ENCODE measurements around the gene CYTH1. TPM values are rescaled to one million over a fixed set of nuclear protein-coding genes. Genes with fewer than 3 reads are reported as not detected.
"Not testable (repeated sequence)": the region's sequence is repeated elsewhere in the genome, so short reads cannot be mapped to it uniquely, and the experiment has no call there.

Gene CYTH1
- total and polyA plus RNA-seq, 7 experiments from 2014 or later: 297 to 452 (median 418) TPM

- Mint-ChIP-seq H3K4me3 (peak overlapping the region in 8 of 10 donors; percentile 89 to 99 (median 96)), H3K27ac (peak overlapping the region in 8 of 9 donors; percentile 95 to 99 (median 97)), H3K9me3 (peaks cover 0 to 1% (median 0%) of the 10 kb centered on the region in 11 donors), H3K4me1 (peaks cover 25 to 62% (median 51%) of the 10 kb centered on the region in 7 donors), H3K27me3 (no peaks in the 10 kb centered on the region), H3K36me3 (peaks cover 0 to 30% (median 6%) of the 10 kb centered on the region in 5 donors)
- Histone ChIP-seq H3K4me3 (ENCODE audit: low read length) (peak overlapping the region; percentile 61), H3K36me3 (ENCODE audit: control insufficient read depth in 2 of 3, insufficient read depth in 3 of 3, low read length in 3 of 3) (peaks cover 0 to 6% (median 0%) of the 10 kb centered on the region in 3 experiments), H3K4me1 (ENCODE audit: control insufficient read depth in 2 of 2, insufficient read depth in 2 of 2, low read length in 2 of 2) (peaks cover 42 to 52% of the 10 kb centered on the region in 2 donors), H3K27me3 (ENCODE audit: control insufficient read depth in 2 of 2, insufficient read depth in 2 of 2, low read length in 2 of 2) (no peaks in the 10 kb centered on the region), H3K9me3 (ENCODE audit: control insufficient read depth in 2 of 3, low read length in 3 of 3) (no peaks in the 10 kb centered on the region), H3K27ac (ENCODE audit: low read depth, low read length) (peak overlapping the region; percentile 94)
- peak; percentile 43 for ATAC-seq
- intact Hi-C loops (cut with micrococcal nuclease): loop anchor here (1.0 to 5.0 kb wide), 7 partner anchors 8 to 423 kb away; no protein-coding TSS in a partner anchor
- peak in 7 of 9 donors; percentile 70 to 87 (median 81) for DNase-seq
- CTCF ChIA-PET: interaction anchor here (0.6 to 2.4 kb wide), 11 partner anchors 8 to 71 kb away, joined by 3 to 13 read pairs (median 4); no protein-coding TSS in a partner anchor
- POLR2A ChIA-PET: interaction anchor here (0.7 to 3.7 kb wide), 27 partner anchors 8 to 822 kb away, joined by 3 to 43 read pairs (median 6); partner anchors contain the start of genes TNRC6C and USP36
These were observed 2.2 kb downstream of the CYTH1 start for GRCh38 chr17:78779850-78780249.

GRCh38 chr17:78779286-78779651 is 2.8 kb downstream of the CYTH1 start:
- Histone ChIP-seq H3K4me1 (ENCODE audit: control insufficient read depth in 2 of 2, insufficient read depth in 2 of 2, low read length in 2 of 2) (peaks cover 39 to 52% of the 10 kb centered on the region in 2 donors), H3K4me3 (ENCODE audit: low read length) (peak overlapping the region; percentile 61), H3K27ac (ENCODE audit: low read depth, low read length) (peak overlapping the region; percentile 94)
- DNase-seq: peak in 2 of 9 donors; percentile 23 to 43
- POLR2A ChIA-PET: interaction anchor here (0.7 to 3.7 kb wide), 22 partner anchors 10 to 821 kb away, joined by 3 to 43 read pairs (median 8); partner anchors contain the start of genes TNRC6C and USP36
- intact Hi-C loops (cut with micrococcal nuclease): loop anchor here (1.0 to 5.0 kb wide), 6 partner anchors 10 to 422 kb away; no protein-coding TSS in a partner anchor
- not testable (repeated sequence) for H3K27me3 Mint-ChIP-seq; H3K36me3 ChIP-seq (ENCODE audit: control insufficient read depth in 2 of 3, insufficient read depth in 3 of 3, low read length in 3 of 3); H3K27me3 ChIP-seq (ENCODE audit: control insufficient read depth in 2 of 2, insufficient read depth in 2 of 2, low read length in 2 of 2); ATAC-seq; H3K9me3 ChIP-seq (ENCODE audit: control insufficient read depth in 2 of 3, low read length in 3 of 3); H3K9me3 Mint-ChIP-seq
- H3K4me1 Mint-ChIP-seq: peaks cover 30 to 63% (median 51%) of the 10 kb centered on the region in 7 donors
- peaks cover 0 to 35% (median 6%) of the 10 kb centered on the region in 5 donors for H3K36me3 Mint-ChIP-seq
- CTCF ChIA-PET: interaction anchor here (0.7 to 2.4 kb wide), 5 partner anchors 10 to 317 kb away, joined by 3 to 13 read pairs (median 5); no protein-coding TSS in a partner anchor
- H3K4me3 Mint-ChIP-seq: peak overlapping the region in 8 of 10 donors; percentile 89 to 99 (median 96)
- peak overlapping the region in 8 of 9 donors; percentile 95 to 99 (median 97) for H3K27ac Mint-ChIP-seq

GRCh38 chr17:78777881-78778280 is 4.2 kb downstream of the CYTH1 start:
- intact Hi-C loops (cut with micrococcal nuclease): loop anchor here in 1 of 2 donors (5.0 kb wide), 2 partner anchors 41 to 421 kb away; no protein-coding TSS in a partner anchor
- H3K27me3 Mint-ChIP-seq: no peaks in the 10 kb centered on the region

GRCh38 chr17:78774956-78775571 is 7.0 kb downstream of the CYTH1 start:
- Mint-ChIP-seq H3K27ac (peak overlapping the region in 8 of 9 donors; percentile 91 to 98 (median 97)), H3K4me3 (peak overlapping the region in 8 of 10 donors; percentile 85 to 98 (median 92)), H3K4me1 (peaks cover 34 to 79% (median 69%) of the 10 kb centered on the region in 7 donors), H3K9me3 (peaks cover 0 to 1% (median 0%) of the 10 kb centered on the region in 11 donors), H3K27me3 (no peaks in the 10 kb centered on the region), H3K36me3 (peaks cover 0 to 47% (median 15%) of the 10 kb centered on the region in 5 donors)
- H3K27ac ChIP-seq (ENCODE audit: low read depth, low read length): peak overlapping the region; percentile 81
- no peaks in the 10 kb centered on the region for H3K9me3 ChIP-seq (ENCODE audit: control insufficient read depth in 2 of 3, low read length in 3 of 3)
- intact Hi-C loops (cut with micrococcal nuclease): loop anchor here (1.0 to 5.0 kb wide), 6 partner anchors 9 to 418 kb away; no protein-coding TSS in a partner anchor
- H3K27me3 ChIP-seq (ENCODE audit: control insufficient read depth in 2 of 2, insufficient read depth in 2 of 2, low read length in 2 of 2): no peaks in the 10 kb centered on the region
- DNase-seq (peak in 7 of 9 donors; percentile 49 to 71 (median 55)), ATAC-seq (peak; percentile 55)
- CTCF ChIA-PET: interaction anchor here (0.5 to 1.7 kb wide), 5 partner anchors 9 to 90 kb away, joined by 3 to 6 read pairs (median 4); no protein-coding TSS in a partner anchor
- POLR2A ChIA-PET: interaction anchor here (0.5 to 3.6 kb wide), 17 partner anchors 9 to 54 kb away, joined by 3 to 19 read pairs (median 4); no protein-coding TSS in a partner anchor
- H3K4me3 ChIP-seq (ENCODE audit: low read length): peak overlapping the region; percentile 55
- no peaks in the 10 kb centered on the region for H3K36me3 ChIP-seq (ENCODE audit: control insufficient read depth in 2 of 3, insufficient read depth in 3 of 3, low read length in 3 of 3)
- H3K4me1 ChIP-seq (ENCODE audit: control insufficient read depth in 2 of 2, insufficient read depth in 2 of 2, low read length in 2 of 2): peaks cover 67 to 71% of the 10 kb centered on the region in 2 donors

More at GRCh38 chr17:78777881-78778280, 4.2 kb downstream of the CYTH1 start:
- Mint-ChIP-seq H3K27ac (peak overlapping the region in 8 of 9 donors; percentile 82 to 97 (median 94)), H3K9me3 (peaks cover 0 to 1% (median 0%) of the 10 kb centered on the region in 11 donors), H3K36me3 (peaks cover 0 to 38% (median 6%) of the 10 kb centered on the region in 5 donors), H3K4me3 (peak overlapping the region in 8 of 10 donors; percentile 76 to 97 (median 84)), H3K4me1 (peaks cover 22 to 58% (median 47%) of the 10 kb centered on the region in 7 donors)
- H3K27ac ChIP-seq (ENCODE audit: low read depth, low read length): peak overlapping the region; percentile 94
- DNase-seq: peak in 3 of 9 donors; percentile 32 to 43 (median 42)
- no peak for ATAC-seq
- H3K9me3 ChIP-seq (ENCODE audit: control insufficient read depth in 2 of 3, low read length in 3 of 3): no peaks in the 10 kb centered on the region
- H3K36me3 ChIP-seq (ENCODE audit: control insufficient read depth in 2 of 3, insufficient read depth in 3 of 3, low read length in 3 of 3): peaks cover 0 to 6% (median 0%) of the 10 kb centered on the region in 3 experiments
- CTCF ChIA-PET: interaction anchor here (0.7 to 1.0 kb wide), 3 partner anchors 11 to 43 kb away, joined by 3 to 6 read pairs (median 4); no protein-coding TSS in a partner anchor
- POLR2A ChIA-PET: interaction anchor here (0.5 to 2.2 kb wide), 15 partner anchors 9 to 62 kb away, joined by 3 to 10 read pairs (median 4); partner anchors contain the start of gene USP36
- H3K4me3 ChIP-seq (ENCODE audit: low read length): peak overlapping the region; percentile 49
- peaks cover 41 to 50% of the 10 kb centered on the region in 2 donors for H3K4me1 ChIP-seq (ENCODE audit: control insufficient read depth in 2 of 2, insufficient read depth in 2 of 2, low read length in 2 of 2)
- no peaks in the 10 kb centered on the region for H3K27me3 ChIP-seq (ENCODE audit: control insufficient read depth in 2 of 2, insufficient read depth in 2 of 2, low read length in 2 of 2)

- H3K4me3 Mint-ChIP-seq: peak overlapping the region in 8 of 10 donors; percentile 85 to 98 (median 92)
These were observed 7.6 kb downstream of the CYTH1 start for GRCh38 chr17:78774453-78774852.

More at GRCh38 chr17:78774453-78774852, 7.6 kb downstream of the CYTH1 start:
- ATAC-seq (peak; percentile 34), DNase-seq (peak in 1 of 9 donors; percentile 26)
- H3K4me1 ChIP-seq (ENCODE audit: control insufficient read depth in 2 of 2, insufficient read depth in 2 of 2, low read length in 2 of 2): peaks cover 70 to 77% of the 10 kb centered on the region in 2 donors
- H3K9me3 ChIP-seq (ENCODE audit: control insufficient read depth in 2 of 3, low read length in 3 of 3): no peaks in the 10 kb centered on the region
- H3K36me3 ChIP-seq (ENCODE audit: control insufficient read depth in 2 of 3, insufficient read depth in 3 of 3, low read length in 3 of 3): no peaks in the 10 kb centered on the region
- peak overlapping the region; percentile 81 for H3K27ac ChIP-seq (ENCODE audit: low read depth, low read length)
- ChIA-PET POLR2A (interaction anchor here (0.5 to 3.6 kb wide), 12 partner anchors 9 to 54 kb away, joined by 3 to 19 read pairs (median 4); no protein-coding TSS in a partner anchor), CTCF (interaction anchor here (0.5 to 1.2 kb wide), 3 partner anchors 9 to 38 kb away, joined by 3 to 4 read pairs (median 3); no protein-coding TSS in a partner anchor)
- H3K27me3 Mint-ChIP-seq: no peaks in the 10 kb centered on the region
- H3K4me3 ChIP-seq (ENCODE audit: low read length): peak overlapping the region; percentile 55
- intact Hi-C loops (cut with micrococcal nuclease): no loop called here
- no peaks in the 10 kb centered on the region for H3K27me3 ChIP-seq (ENCODE audit: control insufficient read depth in 2 of 2, insufficient read depth in 2 of 2, low read length in 2 of 2)
- H3K9me3 Mint-ChIP-seq: peaks cover 0 to 1% (median 0%) of the 10 kb centered on the region in 11 donors
- H3K27ac Mint-ChIP-seq: peak overlapping the region in 8 of 9 donors; percentile 91 to 98 (median 97)
- H3K4me1 Mint-ChIP-seq: peaks cover 28 to 73% (median 67%) of the 10 kb centered on the region in 7 donors
- peaks cover 0 to 41% (median 13%) of the 10 kb centered on the region in 5 donors for H3K36me3 Mint-ChIP-seq
